ENCODE measurements around the gene FTO. TPM values are rescaled to one million over a fixed set of nuclear protein-coding genes. Genes with fewer than 3 reads are reported as not detected.

Gene FTO
- polyA plus RNA-seq, 3 donors: 16.8 to 51.0 (median 37.7) TPM

DNA sequence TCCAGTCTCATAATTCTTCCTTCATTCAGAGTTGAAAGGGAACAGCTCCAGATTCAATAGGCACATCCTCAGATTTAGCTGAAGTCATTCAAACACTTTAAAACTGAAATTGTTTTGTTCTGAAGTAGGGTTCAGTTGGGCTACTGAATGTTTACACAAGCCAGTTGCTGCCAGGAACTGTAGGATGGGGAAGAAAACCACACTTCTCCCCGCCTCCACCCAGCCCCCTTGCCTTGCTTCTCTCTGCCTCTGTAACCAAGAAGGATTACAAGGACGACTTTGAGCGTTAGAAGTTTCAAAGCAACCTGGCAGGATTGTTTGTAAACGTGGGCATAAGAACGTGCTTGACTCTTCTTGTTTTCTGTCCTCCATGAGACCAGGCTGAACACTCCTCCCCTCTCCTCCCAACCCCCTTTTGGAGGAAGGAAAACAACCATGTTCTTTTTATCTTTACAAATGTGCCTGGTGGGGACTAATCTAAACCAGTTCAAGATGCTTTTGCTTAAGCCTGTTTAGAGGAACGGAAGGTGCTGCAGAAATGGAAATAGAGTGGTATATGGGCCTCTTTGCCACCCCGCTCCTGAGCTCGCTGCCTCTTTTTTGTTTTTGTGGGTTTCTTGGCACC, 287.9 kb downstream of the FTO start:
- no peak for DNase-seq
- Mint-ChIP-seq H3K4me1 (peaks cover 15% of the 10 kb centered on the region), H3K36me3 (peaks cover 0 to 5% of the 10 kb centered on the region in 2 donors), H3K9me3 (peaks cover 0 to 8% (median 3%) of the 10 kb centered on the region in 7 donors), H3K27me3 (ENCODE audit: low read depth in 3 of 3) (peaks cover 0 to 3% (median 1%) of the 10 kb centered on the region in 3 donors), H3K4me3 (peak overlapping the region in 1 of 2 donors; percentile 20), H3K27ac (no peak overlapping the region)
- no peaks in the 10 kb centered on the region for H3K4me1 ChIP-seq (ENCODE audit: control insufficient read depth in 1 of 2, insufficient read depth in 2 of 2, low read length in 2 of 2)
- no peaks in the 10 kb centered on the region for H3K79me2 ChIP-seq (ENCODE audit: insufficient read depth, low read length)
- H3K4me3 ChIP-seq (replicated peaks in 1 of 3; ENCODE audit: low read depth in 2 of 3, low read length in 3 of 3): no peak overlapping the region
- TF ChIP-seq, protein P1, sequence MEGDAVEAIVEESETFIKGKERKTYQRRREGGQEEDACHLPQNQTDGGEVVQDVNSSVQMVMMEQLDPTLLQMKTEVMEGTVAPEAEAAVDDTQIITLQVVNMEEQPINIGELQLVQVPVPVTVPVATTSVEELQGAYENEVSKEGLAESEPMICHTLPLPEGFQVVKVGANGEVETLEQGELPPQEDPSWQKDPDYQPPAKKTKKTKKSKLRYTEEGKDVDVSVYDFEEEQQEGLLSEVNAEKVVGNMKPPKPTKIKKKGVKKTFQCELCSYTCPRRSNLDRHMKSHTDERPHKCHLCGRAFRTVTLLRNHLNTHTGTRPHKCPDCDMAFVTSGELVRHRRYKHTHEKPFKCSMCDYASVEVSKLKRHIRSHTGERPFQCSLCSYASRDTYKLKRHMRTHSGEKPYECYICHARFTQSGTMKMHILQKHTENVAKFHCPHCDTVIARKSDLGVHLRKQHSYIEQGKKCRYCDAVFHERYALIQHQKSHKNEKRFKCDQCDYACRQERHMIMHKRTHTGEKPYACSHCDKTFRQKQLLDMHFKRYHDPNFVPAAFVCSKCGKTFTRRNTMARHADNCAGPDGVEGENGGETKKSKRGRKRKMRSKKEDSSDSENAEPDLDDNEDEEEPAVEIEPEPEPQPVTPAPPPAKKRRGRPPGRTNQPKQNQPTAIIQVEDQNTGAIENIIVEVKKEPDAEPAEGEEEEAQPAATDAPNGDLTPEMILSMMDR (IDR thresholded peaks at IDR 0.05): no peak
- no peaks in the 10 kb centered on the region for H3K27me3 ChIP-seq (ENCODE audit: control insufficient read depth in 2 of 2, insufficient read depth in 2 of 2, low read length in 2 of 2)
- H4K20me1 ChIP-seq (ENCODE audit: insufficient read depth, low read length): no peaks in the 10 kb centered on the region
- no peak overlapping the region for H2AFZ ChIP-seq (ENCODE audit: insufficient read depth, low read depth, low read length, poor library complexity, severe bottlenecking)
- no peak overlapping the region for H3K9ac ChIP-seq (ENCODE audit: insufficient read depth, low read length, poor library complexity, severe bottlenecking)
- H3K36me3 ChIP-seq (replicated peaks in 1 of 2; ENCODE audit: control insufficient read depth in 1 of 2, insufficient read depth in 2 of 2, low read length in 2 of 2): no peaks in the 10 kb centered on the region
- 17% methylated on average over 3 of the region's 8 CpGs for WGBS (ENCODE audit: insufficient coverage)
- H3K4me2 ChIP-seq (replicated peaks; ENCODE audit: extremely low read depth, low read length, poor library complexity, severe bottlenecking): no peak overlapping the region
- intact Hi-C loops (cut with micrococcal nuclease): no loop called here
- no peak overlapping the region for H3K27ac ChIP-seq (ENCODE audit: low read depth in 1 of 2, low read length in 2 of 2)
- H3K9me3 ChIP-seq (replicated peaks in 1 of 2; ENCODE audit: control insufficient read depth in 1 of 2, insufficient read depth in 1 of 2, low read length in 2 of 2): no peaks in the 10 kb centered on the region

DNA sequence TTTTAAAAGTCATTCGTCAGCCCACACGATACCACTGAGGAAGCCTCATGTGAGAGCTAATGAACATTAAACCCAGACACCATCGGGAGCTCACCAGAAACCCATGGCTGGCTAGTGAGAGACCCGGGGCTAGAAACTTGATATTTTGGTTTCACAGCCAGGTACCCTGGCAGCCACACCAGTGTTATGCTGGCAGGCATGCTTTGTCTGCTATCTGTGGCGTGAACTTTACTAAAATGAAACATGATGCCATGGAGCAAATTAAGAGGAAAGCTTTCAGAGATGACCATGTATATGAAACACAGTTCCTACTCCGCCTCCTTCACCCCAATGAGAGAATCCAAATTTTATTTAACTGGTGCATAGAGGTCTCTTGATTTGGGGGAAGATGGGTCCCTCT, 291.4 kb downstream of the FTO start:
- 91% methylated on average over 3 of the region's 6 CpGs for WGBS (ENCODE audit: insufficient coverage)
- no peak overlapping the region for H3K4me3 Mint-ChIP-seq

More for the DNA sequence above, 291.4 kb downstream of the FTO start:
- intact Hi-C loops (cut with micrococcal nuclease): no loop called here
- no peaks in the 10 kb centered on the region for H3K9me3 ChIP-seq (replicated peaks in 1 of 2; ENCODE audit: control insufficient read depth in 1 of 2, insufficient read depth in 1 of 2, low read length in 2 of 2)
- H3K9ac ChIP-seq (ENCODE audit: insufficient read depth, low read length, poor library complexity, severe bottlenecking): no peak overlapping the region
- no peaks in the 10 kb centered on the region for H4K20me1 ChIP-seq (ENCODE audit: insufficient read depth, low read length)
- no peak overlapping the region for H3K4me2 ChIP-seq (replicated peaks; ENCODE audit: extremely low read depth, low read length, poor library complexity, severe bottlenecking)
- H3K4me1 ChIP-seq (ENCODE audit: control insufficient read depth in 1 of 2, insufficient read depth in 2 of 2, low read length in 2 of 2): no peaks in the 10 kb centered on the region
- Mint-ChIP-seq H3K27ac (no peak overlapping the region), H3K36me3 (peaks cover 0 to 5% of the 10 kb centered on the region in 2 donors), H3K27me3 (ENCODE audit: low read depth in 3 of 3) (peaks cover 0 to 3% (median 1%) of the 10 kb centered on the region in 3 donors), H3K4me1 (peaks cover 15% of the 10 kb centered on the region), H3K9me3 (peaks cover 0 to 13% (median 5%) of the 10 kb centered on the region in 7 donors)
- no peaks in the 10 kb centered on the region for H3K36me3 ChIP-seq (replicated peaks in 1 of 2; ENCODE audit: control insufficient read depth in 1 of 2, insufficient read depth in 2 of 2, low read length in 2 of 2)
- H3K27ac ChIP-seq (ENCODE audit: low read depth in 1 of 2, low read length in 2 of 2): no peak overlapping the region
- no peak overlapping the region for H2AFZ ChIP-seq (ENCODE audit: insufficient read depth, low read depth, low read length, poor library complexity, severe bottlenecking)
- no peak for DNase-seq
- no peak overlapping the region for H3K4me3 ChIP-seq (replicated peaks in 1 of 3; ENCODE audit: low read depth in 2 of 3, low read length in 3 of 3)
- TF ChIP-seq, protein P1 (IDR thresholded peaks at IDR 0.05): no peak
- H3K79me2 ChIP-seq (ENCODE audit: insufficient read depth, low read length): no peaks in the 10 kb centered on the region
- H3K27me3 ChIP-seq (ENCODE audit: control insufficient read depth in 2 of 2, insufficient read depth in 2 of 2, low read length in 2 of 2): no peaks in the 10 kb centered on the region

Data from CD14-positive monocyte (primary cell).